RWPE1 (cell line): ENCODE data around the gene PLP1.
A peak's percentile ranks its signal among the peaks of the same experiment; 100 is the strongest.

Source experiments
- CTCF ChIA-PET: fragments of 350-600 bp; sonication (Branson Sonifier 250); formaldehyde crosslinking; extraction: SDS; loops from one replicate; lab custom pipeline; 2021; lab: Yijun Ruan, JAX
- POLR2A ChIA-PET: fragments of 400-600 bp; formaldehyde crosslinking; extraction: SDS; loops from one replicate; lab custom pipeline; 2020; ENCODE audit warnings: antibody characterized with exemption; ENCODE audit not compliant: low non-redundant PET; lab: Yijun Ruan, JAX
- DNase-seq: peaks from one replicate; pipeline ENCODE4 v3.0.0; 2012; ENCODE audit warnings: low spot score
- H3K27ac ChIP-seq: fragments of 450-650 bp; 2 replicates; pipeline ENCODE4 v1.5.1; 2017
- CTCF ChIP-seq: fragments of 450-650 bp; conservative IDR thresholded peaks from 2 replicates; pipeline ENCODE4 v1.5.1; 2017; ENCODE audit warnings: low read depth, mild to moderate bottlenecking

Gene PLP1

GRCh38 chrX:103831342-103831802 is 54.7 kb downstream of the PLP1 start:
- CTCF ChIA-PET = interaction anchor here (1.3 kb wide), 1 partner anchor 13 kb away, joined by 4 read pairs; no protein-coding TSS in a partner anchor
- DNase-seq = peak; percentile 70
- POLR2A ChIA-PET = no interaction called here

GRCh38 chrX:103831803-103832544 is 55.3 kb downstream of the PLP1 start, which contains the start of gene RAB9B:
RAB9B (minus strand) TSS chrX:103832257; CDS start chrX:103825784, 6,473 bp downstream.
- H3K27ac ChIP-seq = no peak within 1 kb of the TSS
- peak; percentile 1 for DNase-seq
- ChIA-PET CTCF (interaction anchor here (0.7 to 1.3 kb wide), 2 partner anchors 13 to 15 kb away, joined by 3 to 4 read pairs; no protein-coding TSS in a partner anchor), POLR2A (no interaction called here)
- TF ChIP-seq CTCF = no peak

More at GRCh38 chrX:103831342-103831802, 54.7 kb downstream of the PLP1 start:
- H3K27ac ChIP-seq = no peak overlapping the region
- no peak for TF ChIP-seq CTCF

GRCh38 chrX:103839404-103839803 is 62.8 kb downstream of the PLP1 start:
- POLR2A ChIA-PET = no interaction called here
- no peak for DNase-seq
- no peak for TF ChIP-seq CTCF
- H3K27ac ChIP-seq = no peak overlapping the region
- CTCF ChIA-PET = no interaction called here
